ENCODE measurements around the gene CXCL5.

Gene CXCL5

GRCh38 chr4:73979407-73979957, 19.0 kb downstream of the CXCL5 start:
- Histone ChIP-seq H3K27me3 (replicated peaks; ENCODE audit: control insufficient read depth, insufficient read depth, low read length) (no peaks in the 10 kb centered on the region), H3K4me3 (replicated peaks; ENCODE audit: low read depth, low read length) (no peak overlapping the region), H3K36me3 (ENCODE audit: control insufficient read depth, insufficient read depth, low read length) (no peaks in the 10 kb centered on the region)
- no peak for TF ChIP-seq CTCF (IDR thresholded peaks at IDR 0.05; ENCODE audit: insufficient read depth, low read length, poor library complexity, severe bottlenecking)
- no peak for DNase-seq (ENCODE audit: extremely low read depth, insufficient read length)

GRCh38 chr4:73978886-73979285, 19.6 kb downstream of the CXCL5 start:
- Histone ChIP-seq H3K4me3 (replicated peaks; ENCODE audit: low read depth, low read length) (no peak overlapping the region), H3K36me3 (ENCODE audit: control insufficient read depth, insufficient read depth, low read length) (no peaks in the 10 kb centered on the region), H3K27me3 (replicated peaks; ENCODE audit: control insufficient read depth, insufficient read depth, low read length) (no peaks in the 10 kb centered on the region)
- no peak for TF ChIP-seq CTCF (IDR thresholded peaks at IDR 0.05; ENCODE audit: insufficient read depth, low read length, poor library complexity, severe bottlenecking)
- DNase-seq (ENCODE audit: extremely low read depth, insufficient read length) = no peak

GRCh38 chr4:73976716-73977115, 21.8 kb downstream of the CXCL5 start:
- no peaks in the 10 kb centered on the region for H3K27me3 ChIP-seq (replicated peaks; ENCODE audit: control insufficient read depth, insufficient read depth, low read length)
- no peak for TF ChIP-seq CTCF (IDR thresholded peaks at IDR 0.05; ENCODE audit: insufficient read depth, low read length, poor library complexity, severe bottlenecking)
- H3K4me3 ChIP-seq (replicated peaks; ENCODE audit: low read depth, low read length) = no peak overlapping the region
- DNase-seq (ENCODE audit: extremely low read depth, insufficient read length) = no peak
- H3K36me3 ChIP-seq (ENCODE audit: control insufficient read depth, insufficient read depth, low read length) = no peaks in the 10 kb centered on the region

DNA sequence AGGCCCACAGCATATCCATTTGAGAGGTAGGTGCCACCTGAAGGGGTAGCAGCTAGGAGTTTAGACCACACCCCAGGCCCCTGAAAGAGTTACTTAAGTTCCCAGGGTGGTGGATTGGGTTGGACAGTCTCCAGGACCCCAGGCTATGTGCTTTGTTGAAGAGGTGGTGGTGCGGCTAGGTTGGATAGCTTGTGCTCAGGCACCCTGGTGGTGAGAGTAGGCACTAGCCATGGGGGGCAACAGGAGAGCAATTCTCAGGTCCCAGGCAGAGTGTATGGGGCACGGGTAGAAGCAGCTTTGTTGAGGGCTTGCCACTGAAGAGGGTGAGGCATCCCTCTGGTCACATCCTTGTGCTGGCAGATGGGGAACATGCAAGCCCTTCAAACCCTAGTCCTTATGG, 22.3 kb downstream of the CXCL5 start:
- Histone ChIP-seq H3K4me3 (replicated peaks; ENCODE audit: low read depth, low read length) (no peak overlapping the region), H3K27me3 (replicated peaks; ENCODE audit: control insufficient read depth, insufficient read depth, low read length) (no peaks in the 10 kb centered on the region), H3K36me3 (ENCODE audit: control insufficient read depth, insufficient read depth, low read length) (no peaks in the 10 kb centered on the region)
- DNase-seq (ENCODE audit: extremely low read depth, insufficient read length) = no peak
- no peak for TF ChIP-seq CTCF (IDR thresholded peaks at IDR 0.05; ENCODE audit: insufficient read depth, low read length, poor library complexity, severe bottlenecking)

GRCh38 chr4:73974352-73974751, 24.1 kb downstream of the CXCL5 start:
- Histone ChIP-seq H3K36me3 (ENCODE audit: control insufficient read depth, insufficient read depth, low read length) (no peaks in the 10 kb centered on the region), H3K4me3 (replicated peaks; ENCODE audit: low read depth, low read length) (no peak overlapping the region), H3K27me3 (replicated peaks; ENCODE audit: control insufficient read depth, insufficient read depth, low read length) (no peaks in the 10 kb centered on the region)
- TF ChIP-seq CTCF (IDR thresholded peaks at IDR 0.05; ENCODE audit: insufficient read depth, low read length, poor library complexity, severe bottlenecking) = no peak
- no peak for DNase-seq (ENCODE audit: extremely low read depth, insufficient read length)

DNA sequence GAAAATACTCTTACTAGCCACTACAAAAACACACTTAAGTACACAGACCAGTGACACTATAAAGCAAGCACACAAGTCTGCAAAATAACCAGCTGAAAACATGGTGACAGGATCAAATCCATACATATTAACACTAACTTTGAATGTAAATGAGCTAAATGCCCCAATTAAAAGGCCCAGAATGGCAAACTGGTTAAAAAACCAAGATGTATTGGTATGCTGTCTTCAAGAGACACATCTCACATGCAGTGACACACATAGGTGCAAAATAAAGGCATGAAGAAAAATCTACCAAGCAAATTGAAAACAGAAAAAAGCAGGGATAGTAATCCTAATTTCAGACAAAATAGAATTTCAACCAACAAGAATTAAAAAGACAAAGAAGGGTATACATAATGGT, 27.5 kb downstream of the CXCL5 start:
- Histone ChIP-seq H3K36me3 (ENCODE audit: control insufficient read depth, insufficient read depth, low read length) (no peaks in the 10 kb centered on the region), H3K4me3 (replicated peaks; ENCODE audit: low read depth, low read length) (no peak overlapping the region), H3K27me3 (replicated peaks; ENCODE audit: control insufficient read depth, insufficient read depth, low read length) (no peaks in the 10 kb centered on the region)
- DNase-seq (ENCODE audit: extremely low read depth, insufficient read length) = no peak
- TF ChIP-seq CTCF (IDR thresholded peaks at IDR 0.05; ENCODE audit: insufficient read depth, low read length, poor library complexity, severe bottlenecking) = no peak

Data from GM06990 (cell line).